GM18508 (cell line): Measurements from ENCODE around the gene PTOV1.
"Not testable (repeated sequence)": the region's sequence is repeated elsewhere in the genome, so short reads cannot be mapped to it uniquely, and the experiment has no call there.

Experiments
- ATAC-seq: cut with Tn5 transposase; IDR thresholded peaks from one replicate; pipeline ENCODE4 v1.9.1; 2021; ENCODE audit warnings: moderate number of reproducible peaks; ENCODE audit not compliant: insufficient read depth, unreplicated experiment

PTOV1 gene

GRCh38 chr19:49817964-49818648 lies 32.9 kb upstream of the PTOV1 start, which contains the start of gene MED25:
Gene MED25 (plus strand): TSS chr19:49818289. CDS start chr19:49818342, 53 bp downstream.
- ATAC-seq, result no peak

- no peak for ATAC-seq
Measured at GRCh38 chr19:49818649-49819370, 32.1 kb upstream of the PTOV1 start.

- ATAC-seq, result not testable (repeated sequence)
Measured at GRCh38 chr19:49819452-49820115, 31.4 kb upstream of the PTOV1 start.

- no peak for ATAC-seq
Measured at GRCh38 chr19:49820125-49820524, 30.8 kb upstream of the PTOV1 start.

GRCh38 chr19:49823472-49823871 lies 27.5 kb upstream of the PTOV1 start:
- no peak for ATAC-seq

GRCh38 chr19:49824662-49825061 lies 26.3 kb upstream of the PTOV1 start:
- no peak for ATAC-seq

GRCh38 chr19:49827034-49827433 lies 23.9 kb upstream of the PTOV1 start:
- no peak for ATAC-seq

- no peak for ATAC-seq
Measured at GRCh38 chr19:49829200-49829599, 21.8 kb upstream of the PTOV1 start.

- no peak for ATAC-seq
Measured at GRCh38 chr19:49829721-49830120, 21.2 kb upstream of the PTOV1 start.

- no peak for ATAC-seq
Measured at GRCh38 chr19:49830766-49831165, 20.2 kb upstream of the PTOV1 start.

GRCh38 chr19:49831592-49831991 lies 19.4 kb upstream of the PTOV1 start:
- ATAC-seq, result no peak

GRCh38 chr19:49832556-49832955 lies 18.4 kb upstream of the PTOV1 start:
- ATAC-seq, result no peak

GRCh38 chr19:49833599-49833998 lies 17.4 kb upstream of the PTOV1 start:
- ATAC-seq, result no peak

- no peak for ATAC-seq
Measured at GRCh38 chr19:49835562-49835961, 15.4 kb upstream of the PTOV1 start.

GRCh38 chr19:49836176-49837008 lies 14.6 kb upstream of the PTOV1 start:
- no peak for ATAC-seq

- ATAC-seq, result no peak
Measured at GRCh38 chr19:49837009-49837310, 14.0 kb upstream of the PTOV1 start.

GRCh38 chr19:49837425-49837824 lies 13.5 kb upstream of the PTOV1 start:
- no peak for ATAC-seq

GRCh38 chr19:49838885-49839588 lies 11.9 kb upstream of the PTOV1 start:
- ATAC-seq, result no peak

GRCh38 chr19:49839713-49840112 lies 11.2 kb upstream of the PTOV1 start:
- ATAC-seq, result no peak

- ATAC-seq, result no peak
Measured at GRCh38 chr19:49840321-49840720, 10.6 kb upstream of the PTOV1 start.
